Upper lobe of left lung (tissue), 6 donors: Measurements from ENCODE around the gene ITSN1. TPM values are rescaled to one million over a fixed set of nuclear protein-coding genes. Genes with fewer than 3 reads are reported as not detected.
"Not testable (repeated sequence)": the region's sequence is repeated elsewhere in the genome, so short reads cannot be mapped to it uniquely, and the experiment has no call there.

ENCODE experiments used
- ATAC-seq, 2 donors: fragments of 200-7000 bp; cut with Tn5 transposase; one replicate each; pipeline ENCODE4 v1.9.1; 2022; ENCODE audit warnings: mild to moderate bottlenecking in 2 of 2, moderate library complexity in 2 of 2; ENCODE audit not compliant: low FRiP score in 2 of 2
- DNase-seq, 2 donors: peaks; one replicate each; pipeline ENCODE4 v3.0.0-alpha.2; 2019 to 2020
- H3K27ac ChIP-seq, 4 donors: fragments of 200-600 bp; sonication (generic); one replicate each; pipeline ENCODE4 v1.5.1; 2016 to 2019
- H3K27me3 ChIP-seq, 4 donors: fragments of 200-600 bp; sonication (generic); one replicate each; pipeline ENCODE4 v1.5.1; 2017 to 2019
- H3K36me3 ChIP-seq, 4 donors: fragments of 200-600 bp; sonication (generic); one replicate each; pipeline ENCODE4 v1.5.1; 2016 to 2019
- H3K4me1 ChIP-seq, 4 donors: fragments of 200-600 bp; sonication (generic); one replicate each; pipeline ENCODE4 v1.5.1; 2018 to 2019
- H3K4me3 ChIP-seq, 4 donors: fragments of 200-600 bp; sonication (generic); one replicate each; pipeline ENCODE4 v1.5.1; 2017 to 2019; ENCODE audit warnings: mild to moderate bottlenecking in 2 of 4, moderate library complexity in 1 of 4
- H3K9me3 ChIP-seq, 4 donors: fragments of 200-600 bp; sonication (generic); one replicate each; pipeline ENCODE4 v1.5.1; 2018 to 2019
- CTCF ChIP-seq, 6 experiments: fragments of 450-650 bp in 4 of 6; fragments of 200-600 bp in 2 of 6; sonication (generic) in 2 of 6; IDR thresholded peaks; one replicate each; pipeline ENCODE4 v1.5.1; 2016 to 2019; ENCODE audit warnings: antibody characterized with exemption in 6 of 6
- EP300 ChIP-seq, 4 donors: sonication (generic); formaldehyde crosslinking; IDR thresholded peaks; one replicate each; pipeline ENCODE4 v1.5.1; 2017; ENCODE audit warnings: antibody characterized with exemption in 4 of 4, control low read depth in 2 of 4
- POLR2A ChIP-seq, 4 donors: fragments of 450-650 bp; IDR thresholded peaks; one replicate each; pipeline ENCODE4 v1.5.1; 2016 to 2017; ENCODE audit warnings: antibody characterized with exemption in 4 of 4, mild to moderate bottlenecking in 2 of 4
- POLR2AphosphoS5 ChIP-seq, 2 donors: sonication (generic); formaldehyde crosslinking; IDR thresholded peaks; one replicate each; pipeline ENCODE4 v1.5.1; 2017; ENCODE audit warnings: antibody characterized with exemption in 2 of 2
- WGBS, 2 donors: methylation state at CpG; one replicate each; pipeline ENCODE4 v1.1.5; 2017 to 2018; 5-methylcytosine and 5-hydroxymethylcytosine counted together
- total RNA-seq, 6 donors: library from RNA; depleted of rRNA in 4 of 6; stranded (reverse); fragments of >200 nt in 4 of 6; gene quantifications; one replicate each; pipeline versions ENCODE4 v1.1.0 to v1.2.1, GENCODE V29; 2016 to 2021
- donor health status: DM: no; HTN: no; CAD: no; lungs with moderate emphysema.
- donor health status: DM: no; HTN: yes; CAD: no; lungs with severe emphysema.

Gene ITSN1
- total RNA-seq, 6 donors from 2014 or later = 19.3 to 103 (median 38.7) TPM

GRCh38 chr21:33858667-33859372, 216.5 kb downstream of the ITSN1 start:
- no peak for TF ChIP-seq EP300 (IDR thresholded peaks at IDR 0.05)
- Histone ChIP-seq H3K4me3 (no peak overlapping the region), H3K27ac (no peak overlapping the region), H3K4me1 (no peaks in the 10 kb centered on the region), H3K36me3 (no peaks in the 10 kb centered on the region), H3K9me3 (no peaks in the 10 kb centered on the region), H3K27me3 (no peaks in the 10 kb centered on the region)
- ATAC-seq (peak in 1 of 2 donors; percentile 9), DNase-seq (no peak)
- 65 to 74% methylated on average over 15 of the region's 15 CpGs for WGBS, 2 donors

- no peaks in the 10 kb centered on the region for H3K9me3 ChIP-seq
- WGBS, 2 donors = 88 to 90% methylated on average over 18 of the region's 18 CpGs
- no peak overlapping the region for H3K4me3 ChIP-seq
- no peak for ATAC-seq
- no peak overlapping the region for H3K27ac ChIP-seq
- H3K27me3 ChIP-seq = no peaks in the 10 kb centered on the region
- no peaks in the 10 kb centered on the region for H3K36me3 ChIP-seq
- TF ChIP-seq EP300 (IDR thresholded peaks at IDR 0.05) (no peak), CTCF (IDR thresholded peaks at IDR 0.05) (no peak), POLR2AphosphoS5 (IDR thresholded peaks at IDR 0.05) (no peak), POLR2A (IDR thresholded peaks at IDR 0.05) (no peak)
- H3K4me1 ChIP-seq = no peaks in the 10 kb centered on the region
- no peak for DNase-seq
These were observed 217.2 kb downstream of the ITSN1 start for GRCh38 chr21:33859373-33860102.

- Histone ChIP-seq H3K27me3 (no peaks in the 10 kb centered on the region), H3K36me3 (no peaks in the 10 kb centered on the region), H3K9me3 (no peaks in the 10 kb centered on the region), H3K4me1 (no peaks in the 10 kb centered on the region), H3K27ac (no peak overlapping the region), H3K4me3 (no peak overlapping the region)
- ATAC-seq (no peak), DNase-seq (no peak)
- WGBS, 2 donors = 95 to 98% methylated on average over 4 to 8 of the region's 8 CpGs
- TF ChIP-seq POLR2A (IDR thresholded peaks at IDR 0.05) (no peak), POLR2AphosphoS5 (IDR thresholded peaks at IDR 0.05) (no peak), CTCF (IDR thresholded peaks at IDR 0.05) (no peak), EP300 (IDR thresholded peaks at IDR 0.05) (no peak)
These were observed 218.1 kb downstream of the ITSN1 start for GRCh38 chr21:33860332-33860879.

GRCh38 chr21:33861125-33861524, 218.8 kb downstream of the ITSN1 start:
- WGBS, 2 donors = 96% methylated on average over 3 of the region's 3 CpGs
- no peaks in the 10 kb centered on the region for H3K9me3 ChIP-seq
- no peaks in the 10 kb centered on the region for H3K36me3 ChIP-seq
- H3K4me3 ChIP-seq = no peak overlapping the region
- no peaks in the 10 kb centered on the region for H3K4me1 ChIP-seq
- TF ChIP-seq POLR2AphosphoS5 (IDR thresholded peaks at IDR 0.05) (no peak), POLR2A (IDR thresholded peaks at IDR 0.05) (no peak), CTCF (IDR thresholded peaks at IDR 0.05) (no peak), EP300 (IDR thresholded peaks at IDR 0.05) (no peak)
- H3K27ac ChIP-seq = no peak overlapping the region
- no peaks in the 10 kb centered on the region for H3K27me3 ChIP-seq
- ATAC-seq = no peak
- no peak for DNase-seq

GRCh38 chr21:33863191-33863590, 220.9 kb downstream of the ITSN1 start:
- H3K4me3 ChIP-seq, ATAC-seq, H3K4me1 ChIP-seq, H3K27ac ChIP-seq, H3K27me3 ChIP-seq, H3K36me3 ChIP-seq, H3K9me3 ChIP-seq: not testable (repeated sequence)
- DNase-seq = peak in 1 of 2 donors; percentile 80
- 96 to 97% methylated on average over 8 of the region's 8 CpGs for WGBS, 2 donors
